Activated naive CD4-positive, alpha-beta T cell treated with anti-CD3 and anti-CD28 coated beads for 36 hours (primary cell): ENCODE data around the gene ARHGAP9. TPM values are rescaled to one million over a fixed set of nuclear protein-coding genes. Genes with fewer than 3 reads are reported as not detected.

Source experiments
- CTCF ChIA-PET: fragments of 350-600 bp; sonication (Branson Sonifier 250); formaldehyde crosslinking; loops from one replicate; lab custom pipeline; 2021; ENCODE audit warnings: antibody characterized with exemption; lab: Charles Lee
- DNase-seq: peaks from one replicate; pipeline ENCODE4 v3.0.0-alpha.2; 2020
- H3K27ac Mint-ChIP-seq: one replicate; pipeline ENCODE4 v1.8.0; 2021; ENCODE audit warnings: mild to moderate bottlenecking, mixed read lengths
- H3K27me3 Mint-ChIP-seq: one replicate; pipeline ENCODE4 v1.8.0; 2021; ENCODE audit warnings: low read depth, mixed read lengths
- H3K36me3 Mint-ChIP-seq: one replicate; pipeline ENCODE4 v1.8.0; 2021; ENCODE audit warnings: low read depth, mixed read lengths
- H3K4me1 Mint-ChIP-seq: one replicate; pipeline ENCODE4 v1.8.0; 2021; ENCODE audit warnings: low read depth, mixed read lengths
- H3K4me3 Mint-ChIP-seq: one replicate; pipeline ENCODE4 v1.8.0; 2021; ENCODE audit warnings: mild to moderate bottlenecking, moderate library complexity, mixed read lengths
- H3K9me3 Mint-ChIP-seq: one replicate; pipeline ENCODE4 v1.8.0; 2021; ENCODE audit warnings: mixed read lengths
- intact Hi-C: fragments of 100-400 bp; cut with micrococcal nuclease; formaldehyde crosslinking; loops from one replicate; pipeline ENCODE4 v1.15.1; 2023
- total RNA-seq, 2 experiments: library from RNA; stranded (reverse); gene quantifications; one replicate each; pipeline ENCODE4 v1.2.3, GENCODE V29; 2021

ARHGAP9 gene
- total RNA-seq, 2 experiments from 2014 or later, result 95.9 to 97.9 TPM

DNA sequence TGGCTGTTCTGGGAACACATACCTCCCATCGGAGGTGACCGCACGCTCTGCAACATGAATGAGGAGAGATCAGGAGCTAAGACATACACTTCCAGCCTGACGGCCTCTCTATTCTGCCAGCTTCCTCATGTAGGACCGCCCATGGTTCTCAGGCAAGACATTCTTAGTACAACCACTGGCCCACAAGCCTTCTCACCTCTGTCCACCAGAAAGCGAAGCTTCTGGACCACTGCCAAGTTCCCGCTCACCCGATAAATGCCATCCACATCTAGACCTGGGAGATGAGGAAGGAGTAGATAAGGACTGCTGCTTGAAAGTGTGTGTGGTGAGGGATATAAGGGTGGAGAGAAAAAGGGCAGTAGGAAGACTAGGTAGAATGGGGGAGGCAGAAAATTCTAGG lies 5.2 kb downstream of the ARHGAP9 start:
- CTCF ChIA-PET, result interaction anchor here (0.9 to 10.2 kb wide), 3 partner anchors 12 to 58 kb away, joined by 3 to 207 read pairs (median 5); partner anchors contain the start of gene GLI1
- Mint-ChIP-seq H3K27ac (no peak overlapping the region), H3K27me3 (no peaks in the 10 kb centered on the region), H3K9me3 (no peaks in the 10 kb centered on the region), H3K36me3 (peaks cover 35% of the 10 kb centered on the region), H3K4me1 (peaks cover 46% of the 10 kb centered on the region), H3K4me3 (peak overlapping the region; percentile 43)
- intact Hi-C loops, result no loop called here
- no peak for DNase-seq

DNA sequence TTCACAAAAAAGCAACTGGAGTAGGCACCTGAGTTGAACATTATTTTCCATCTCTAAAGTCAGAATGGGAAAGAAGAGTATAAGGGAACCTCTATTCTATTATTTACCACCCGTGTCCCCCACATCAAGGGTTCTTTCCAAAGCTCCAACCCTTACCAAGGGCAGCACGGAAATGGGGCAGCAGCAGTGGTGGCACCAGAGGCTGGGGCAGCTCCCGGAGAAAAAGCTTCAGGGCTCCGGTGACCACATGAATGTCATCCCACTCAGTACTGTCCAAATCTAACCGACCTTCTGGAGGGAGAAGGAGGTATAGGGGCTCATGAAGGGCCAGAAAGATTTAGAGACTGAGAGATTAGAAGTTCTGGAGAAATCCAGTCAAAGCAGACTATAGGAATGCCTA lies 5.8 kb downstream of the ARHGAP9 start:
- intact Hi-C loops, result no loop called here
- H3K4me3 Mint-ChIP-seq, result no peak overlapping the region
- DNase-seq, result no peak
- no peaks in the 10 kb centered on the region for H3K9me3 Mint-ChIP-seq
- CTCF ChIA-PET, result interaction anchor here (1.9 to 10.2 kb wide), 2 partner anchors 12 to 18 kb away, joined by 5 to 207 read pairs; partner anchors contain the start of gene GLI1
- H3K36me3 Mint-ChIP-seq, result peaks cover 33% of the 10 kb centered on the region
- no peaks in the 10 kb centered on the region for H3K27me3 Mint-ChIP-seq
- peaks cover 41% of the 10 kb centered on the region for H3K4me1 Mint-ChIP-seq
- H3K27ac Mint-ChIP-seq, result no peak overlapping the region

DNA sequence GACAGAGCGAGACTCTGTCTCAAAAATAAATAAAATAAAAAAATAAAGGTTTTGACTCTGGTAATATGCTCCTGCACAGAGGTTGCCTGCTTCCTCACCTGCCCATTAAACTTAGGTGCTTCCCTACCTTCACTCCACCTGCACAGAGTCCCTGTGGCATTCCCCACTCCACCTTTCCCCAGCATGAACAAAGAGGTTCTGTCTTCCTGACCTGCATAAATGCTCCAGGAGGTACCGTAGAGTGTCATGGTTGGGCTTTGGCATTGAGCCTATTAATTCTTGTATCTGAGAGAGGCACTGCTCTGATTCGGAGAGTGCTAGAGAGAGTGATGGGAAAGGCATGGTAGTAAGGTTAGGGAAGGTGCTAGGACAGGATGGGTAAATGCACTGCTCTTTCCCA lies 6.3 kb downstream of the ARHGAP9 start:
- intact Hi-C loops, result no loop called here
- CTCF ChIA-PET, result interaction anchor here (10.2 kb wide), 1 partner anchor 11 kb away, joined by 207 read pairs; the partner anchor contains the start of gene GLI1
- Mint-ChIP-seq H3K9me3 (no peaks in the 10 kb centered on the region), H3K36me3 (peaks cover 28% of the 10 kb centered on the region), H3K4me3 (no peak overlapping the region), H3K27ac (no peak overlapping the region), H3K27me3 (no peaks in the 10 kb centered on the region), H3K4me1 (peaks cover 36% of the 10 kb centered on the region)
- DNase-seq, result no peak

DNA sequence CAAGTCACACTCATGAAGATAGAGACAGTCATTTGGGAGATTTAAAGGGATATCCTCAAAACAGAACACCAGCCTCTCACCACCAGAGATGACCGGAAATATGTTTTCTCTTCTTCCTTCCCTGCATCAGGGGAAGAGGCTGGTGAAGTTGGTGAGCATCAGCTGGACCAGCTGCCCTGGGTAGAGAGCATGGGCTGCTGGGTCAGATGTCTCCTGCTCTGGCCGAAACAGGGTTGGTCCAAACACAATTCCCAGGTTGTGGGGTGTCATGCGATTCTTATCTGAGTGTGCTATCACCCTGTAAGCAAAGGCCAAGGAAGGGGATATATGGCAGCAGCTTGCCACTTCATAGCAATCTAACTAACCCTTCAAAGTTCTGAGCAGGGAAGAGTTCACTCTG lies 7.3 kb downstream of the ARHGAP9 start:
- Mint-ChIP-seq H3K27ac (peak overlapping the region; percentile 16), H3K4me1 (peaks cover 31% of the 10 kb centered on the region), H3K9me3 (no peaks in the 10 kb centered on the region), H3K36me3 (peaks cover 22% of the 10 kb centered on the region), H3K27me3 (no peaks in the 10 kb centered on the region), H3K4me3 (no peak overlapping the region)
- DNase-seq, result no peak
- intact Hi-C loops, result no loop called here
- CTCF ChIA-PET, result interaction anchor here (0.6 to 2.4 kb wide), 4 partner anchors 10 to 205 kb away, joined by 3 to 16 read pairs (median 4); no protein-coding TSS in a partner anchor

DNA sequence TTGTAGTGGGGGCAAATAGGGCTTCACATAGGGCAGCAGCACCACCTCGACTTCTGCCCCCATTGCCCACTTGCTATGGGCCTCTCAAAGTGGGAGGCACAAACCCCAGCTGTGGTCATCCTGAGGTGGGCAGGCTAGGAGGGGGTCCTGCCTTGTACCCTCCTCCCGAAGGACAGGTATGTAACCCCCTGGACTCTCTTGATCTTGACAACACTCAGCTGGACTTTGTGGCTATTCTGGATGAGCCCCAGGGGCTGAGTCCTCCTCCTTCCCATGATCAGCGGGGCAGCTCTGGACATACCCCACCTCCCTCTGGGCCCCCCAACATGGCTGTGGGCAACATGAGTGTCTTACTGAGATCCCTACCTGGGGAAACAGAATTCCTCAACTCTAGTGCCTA lies 8.0 kb downstream of the ARHGAP9 start:
- no peaks in the 10 kb centered on the region for H3K27me3 Mint-ChIP-seq
- H3K27ac Mint-ChIP-seq, result peak overlapping the region; percentile 25
- H3K36me3 Mint-ChIP-seq, result peaks cover 14% of the 10 kb centered on the region
- intact Hi-C loops, result no loop called here
- CTCF ChIA-PET, result interaction anchor here (0.5 to 2.4 kb wide), 4 partner anchors 9 to 31 kb away, joined by 3 to 16 read pairs (median 5); no protein-coding TSS in a partner anchor
- H3K4me1 Mint-ChIP-seq, result peaks cover 31% of the 10 kb centered on the region
- DNase-seq, result no peak
- no peak overlapping the region for H3K4me3 Mint-ChIP-seq
- no peaks in the 10 kb centered on the region for H3K9me3 Mint-ChIP-seq

DNA sequence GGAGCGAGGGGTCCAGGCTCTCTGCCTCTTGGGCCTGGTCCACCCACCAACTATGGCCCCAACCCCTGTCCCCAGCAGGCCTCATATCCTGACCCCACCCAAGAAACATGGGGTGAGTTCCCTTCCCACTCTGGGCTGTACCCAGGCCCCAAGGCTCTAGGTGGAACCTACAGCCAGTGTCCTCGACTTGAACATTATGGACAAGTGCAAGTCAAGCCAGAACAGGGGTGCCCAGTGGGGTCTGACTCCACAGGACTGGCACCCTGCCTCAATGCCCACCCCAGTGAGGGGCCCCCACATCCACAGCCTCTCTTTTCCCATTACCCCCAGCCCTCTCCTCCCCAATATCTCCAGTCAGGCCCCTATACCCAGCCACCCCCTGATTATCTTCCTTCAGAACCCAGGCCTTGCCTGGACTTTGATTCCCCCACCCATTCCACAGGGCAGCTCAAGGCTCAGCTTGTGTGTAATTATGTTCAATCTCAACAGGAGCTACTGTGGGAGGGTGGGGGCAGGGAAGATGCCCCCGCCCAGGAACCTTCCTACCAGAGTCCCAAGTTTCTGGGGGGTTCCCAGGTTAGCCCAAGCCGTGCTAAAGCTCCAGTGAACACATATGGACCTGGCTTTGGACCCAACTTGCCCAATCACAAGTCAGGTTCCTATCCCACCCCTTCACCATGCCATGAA lies 8.6 kb downstream of the ARHGAP9 start:
- intact Hi-C loops, result no loop called here
- H3K36me3 Mint-ChIP-seq, result peaks cover 9% of the 10 kb centered on the region
- H3K9me3 Mint-ChIP-seq, result no peaks in the 10 kb centered on the region
- DNase-seq, result no peak
- no peak overlapping the region for H3K4me3 Mint-ChIP-seq
- H3K27me3 Mint-ChIP-seq, result no peaks in the 10 kb centered on the region
- H3K4me1 Mint-ChIP-seq, result peaks cover 29% of the 10 kb centered on the region
- H3K27ac Mint-ChIP-seq, result no peak overlapping the region
- CTCF ChIA-PET, result interaction anchor here (0.5 to 2.4 kb wide), 5 partner anchors 8 to 229 kb away, joined by 3 to 16 read pairs (median 4); no protein-coding TSS in a partner anchor

DNA sequence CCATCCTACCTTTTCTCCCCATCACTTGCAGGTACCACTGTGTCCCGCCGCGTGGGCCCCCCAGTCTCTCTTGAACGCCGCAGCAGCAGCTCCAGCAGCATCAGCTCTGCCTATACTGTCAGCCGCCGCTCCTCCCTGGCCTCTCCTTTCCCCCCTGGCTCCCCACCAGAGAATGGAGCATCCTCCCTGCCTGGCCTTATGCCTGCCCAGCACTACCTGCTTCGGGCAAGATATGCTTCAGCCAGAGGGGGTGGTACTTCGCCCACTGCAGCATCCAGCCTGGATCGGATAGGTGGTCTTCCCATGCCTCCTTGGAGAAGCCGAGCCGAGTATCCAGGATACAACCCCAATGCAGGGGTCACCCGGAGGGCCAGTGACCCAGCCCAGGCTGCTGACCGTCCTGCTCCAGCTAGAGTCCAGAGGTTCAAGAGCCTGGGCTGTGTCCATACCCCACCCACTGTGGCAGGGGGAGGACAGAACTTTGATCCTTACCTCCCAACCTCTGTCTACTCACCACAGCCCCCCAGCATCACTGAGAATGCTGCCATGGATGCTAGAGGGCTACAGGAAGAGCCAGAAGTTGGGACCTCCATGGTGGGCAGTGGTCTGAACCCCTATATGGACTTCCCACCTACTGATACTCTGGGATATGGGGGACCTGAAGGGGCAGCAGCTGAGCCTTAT lies 9.2 kb downstream of the ARHGAP9 start:
- peaks cover 9% of the 10 kb centered on the region for H3K36me3 Mint-ChIP-seq
- CTCF ChIA-PET, result interaction anchor here (0.5 to 2.4 kb wide), 5 partner anchors 8 to 228 kb away, joined by 4 to 16 read pairs (median 6); no protein-coding TSS in a partner anchor

DNA sequence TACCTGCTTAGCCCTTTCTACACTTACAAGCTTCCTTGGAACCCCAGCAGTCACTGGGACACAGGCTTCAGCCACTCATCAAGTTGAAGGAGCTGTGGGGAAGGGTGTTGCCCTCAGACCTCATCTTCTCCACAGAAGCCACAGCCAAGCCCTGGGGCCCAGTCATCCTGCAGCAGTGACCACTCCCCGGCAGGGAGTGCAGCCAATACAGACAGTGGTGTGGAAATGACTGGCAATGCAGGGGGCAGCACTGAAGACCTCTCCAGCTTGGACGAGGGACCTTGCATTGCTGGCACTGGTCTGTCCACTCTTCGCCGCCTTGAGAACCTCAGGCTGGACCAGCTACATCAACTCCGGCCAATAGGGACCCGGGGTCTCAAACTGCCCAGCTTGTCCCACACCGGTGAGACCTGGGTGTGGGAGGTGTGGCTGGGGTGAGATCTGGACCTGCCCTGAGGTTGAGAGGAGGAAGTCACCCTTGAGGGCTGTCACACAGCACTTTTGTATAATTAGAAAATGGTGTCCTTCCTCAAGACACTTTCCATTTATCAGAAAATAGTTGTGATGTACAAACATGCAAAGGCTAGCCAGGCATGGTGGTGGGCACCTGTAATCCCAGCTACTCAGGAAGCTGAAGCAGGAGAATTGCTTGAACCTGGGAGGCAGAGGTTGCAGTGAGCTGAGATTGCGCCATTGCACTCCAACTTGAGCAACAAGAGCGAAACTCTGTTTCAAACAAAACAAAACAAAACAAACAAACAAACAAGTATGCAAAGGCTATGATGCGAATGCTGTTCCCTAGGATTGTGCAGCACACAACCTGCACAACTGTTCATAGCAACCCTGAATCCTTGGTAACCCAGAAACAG lies 10.1 kb downstream of the ARHGAP9 start:
- intact Hi-C loops, result no loop called here
- H3K4me1 Mint-ChIP-seq, result peaks cover 24% of the 10 kb centered on the region

More for the DNA sequence above, 9.2 kb downstream of the ARHGAP9 start:
- Mint-ChIP-seq H3K27me3 (no peaks in the 10 kb centered on the region), H3K9me3 (no peaks in the 10 kb centered on the region), H3K27ac (no peak overlapping the region), H3K4me1 (peaks cover 25% of the 10 kb centered on the region), H3K4me3 (no peak overlapping the region)
- intact Hi-C loops, result no loop called here
- DNase-seq, result no peak

DNA sequence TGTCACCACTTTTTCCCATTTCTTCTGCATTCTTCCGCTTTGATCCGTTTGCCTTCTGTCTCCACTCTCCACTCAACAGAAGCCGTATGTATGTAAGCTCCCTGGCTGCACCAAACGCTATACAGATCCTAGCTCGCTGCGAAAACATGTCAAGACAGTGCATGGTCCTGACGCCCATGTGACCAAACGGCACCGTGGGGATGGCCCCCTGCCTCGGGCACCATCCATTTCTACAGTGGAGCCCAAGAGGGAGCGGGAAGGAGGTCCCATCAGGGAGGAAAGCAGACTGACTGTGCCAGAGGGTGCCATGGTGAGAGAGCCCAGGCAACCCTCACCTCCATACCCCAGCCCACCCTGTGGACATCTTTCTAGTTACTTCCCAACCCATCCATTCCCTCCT lies 11.8 kb downstream of the ARHGAP9 start:
- no peak for DNase-seq
- no peak overlapping the region for H3K4me3 Mint-ChIP-seq
- peaks cover 2% of the 10 kb centered on the region for H3K36me3 Mint-ChIP-seq
- no peak overlapping the region for H3K27ac Mint-ChIP-seq
- no peaks in the 10 kb centered on the region for H3K9me3 Mint-ChIP-seq
- intact Hi-C loops, result no loop called here
- CTCF ChIA-PET, result no interaction called here
- no peaks in the 10 kb centered on the region for H3K27me3 Mint-ChIP-seq
- peaks cover 25% of the 10 kb centered on the region for H3K4me1 Mint-ChIP-seq

More for the DNA sequence above, 10.1 kb downstream of the ARHGAP9 start:
- Mint-ChIP-seq H3K27ac (no peak overlapping the region), H3K27me3 (no peaks in the 10 kb centered on the region), H3K36me3 (peaks cover 6% of the 10 kb centered on the region), H3K4me3 (no peak overlapping the region), H3K9me3 (no peaks in the 10 kb centered on the region)
- CTCF ChIA-PET, result interaction anchor here (1.2 to 2.2 kb wide), 3 partner anchors 9 to 227 kb away, joined by 4 to 8 read pairs (median 6); no protein-coding TSS in a partner anchor
- DNase-seq, result no peak

DNA sequence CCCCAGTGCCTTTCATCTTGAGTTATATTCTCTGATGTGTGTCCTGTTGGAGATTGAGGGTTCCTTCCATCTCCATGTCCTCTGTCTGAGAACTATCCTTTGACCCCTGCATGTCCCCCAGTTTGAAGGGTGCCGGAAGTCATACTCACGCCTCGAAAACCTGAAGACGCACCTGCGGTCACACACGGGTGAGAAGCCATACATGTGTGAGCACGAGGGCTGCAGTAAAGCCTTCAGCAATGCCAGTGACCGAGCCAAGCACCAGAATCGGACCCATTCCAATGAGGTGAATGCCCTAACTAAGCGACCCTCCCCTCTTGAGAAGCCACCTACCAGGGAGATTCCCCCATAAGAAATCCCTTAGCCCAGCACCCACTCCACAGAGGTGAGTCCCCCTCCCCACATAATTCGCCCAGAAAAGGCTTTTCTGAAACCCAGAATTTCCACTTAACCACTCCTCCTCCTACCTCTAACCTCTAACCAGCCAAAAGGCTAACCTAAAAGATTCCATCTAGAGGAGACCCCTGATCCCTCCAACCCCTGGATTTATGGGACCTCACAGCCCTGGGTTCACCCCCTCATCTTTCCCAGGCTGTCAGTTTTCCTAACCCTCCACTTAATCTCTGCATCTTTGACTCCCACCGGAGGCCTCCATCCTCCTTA lies 12.3 kb downstream of the ARHGAP9 start:
- Mint-ChIP-seq H3K27me3 (no peaks in the 10 kb centered on the region), H3K9me3 (no peaks in the 10 kb centered on the region), H3K4me1 (peaks cover 28% of the 10 kb centered on the region), H3K27ac (no peak overlapping the region), H3K36me3 (peaks cover 2% of the 10 kb centered on the region), H3K4me3 (no peak overlapping the region)
- CTCF ChIA-PET, result interaction anchor here (0.6 to 9.9 kb wide), 2 partner anchors 11 to 168 kb away, joined by 5 to 207 read pairs; partner anchors contain the start of gene ARHGAP9
- DNase-seq, result no peak
- intact Hi-C loops, result no loop called here

DNA sequence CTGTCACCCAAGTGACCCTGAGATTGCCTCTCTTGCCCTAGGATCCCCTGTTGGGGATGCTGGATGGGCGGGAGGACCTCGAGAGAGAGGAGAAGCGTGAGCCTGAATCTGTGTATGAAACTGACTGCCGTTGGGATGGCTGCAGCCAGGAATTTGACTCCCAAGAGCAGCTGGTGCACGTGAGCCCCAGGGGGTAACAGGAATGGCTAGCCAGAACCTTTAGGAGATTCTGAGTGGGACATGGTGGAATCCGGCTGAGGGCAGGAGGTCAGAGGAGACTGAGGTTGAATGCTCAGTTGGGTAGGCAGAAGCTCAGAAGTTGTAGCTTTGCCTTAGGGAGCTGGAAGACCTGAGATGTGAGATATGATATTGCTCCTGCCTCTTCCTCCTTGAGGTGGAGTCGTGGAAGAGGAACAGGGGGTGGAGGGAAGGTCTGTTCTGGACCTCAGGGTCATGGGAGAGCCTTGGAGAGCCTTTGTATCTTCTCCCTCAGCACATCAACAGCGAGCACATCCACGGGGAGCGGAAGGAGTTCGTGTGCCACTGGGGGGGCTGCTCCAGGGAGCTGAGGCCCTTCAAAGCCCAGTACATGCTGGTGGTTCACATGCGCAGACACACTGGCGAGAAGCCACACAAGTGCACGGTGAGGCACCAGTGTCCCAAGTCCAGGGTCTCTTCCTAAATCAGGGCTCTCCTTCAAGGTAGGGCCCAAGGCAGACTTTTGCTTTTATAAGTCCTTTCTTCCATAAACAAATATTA lies 13.7 kb downstream of the ARHGAP9 start:
- H3K4me1 Mint-ChIP-seq, result peaks cover 28% of the 10 kb centered on the region
- H3K27ac Mint-ChIP-seq, result no peak overlapping the region
- CTCF ChIA-PET, result interaction anchor here (1.3 to 9.9 kb wide), 4 partner anchors 10 to 252 kb away, joined by 3 to 207 read pairs (median 9); partner anchors contain the start of genes ARHGAP9 and INHBE
- H3K9me3 Mint-ChIP-seq, result no peaks in the 10 kb centered on the region
- DNase-seq, result no peak
- H3K36me3 Mint-ChIP-seq, result peaks cover 2% of the 10 kb centered on the region
- H3K27me3 Mint-ChIP-seq, result peaks cover 5% of the 10 kb centered on the region
- H3K4me3 Mint-ChIP-seq, result no peak overlapping the region
- intact Hi-C loops, result no loop called here
